22Rv1 (cell line): Measurements from ENCODE around the gene TYMS.

Experiments
- CTCF ChIP-seq: fragments of 450-650 bp; IDR thresholded peaks from 2 replicates; pipeline ENCODE4 v1.5.1; 2017; ENCODE audit warnings: mild to moderate bottlenecking
- ZFX ChIP-seq: fragments of 450-650 bp; IDR thresholded peaks from 2 replicates; pipeline ENCODE4 v1.6.1; 2017; ENCODE audit warnings: antibody characterized with exemption, borderline replicate concordance

- TF ChIP-seq CTCF (no peak; the same call in 1 of the 2 replicates), ZFX (no peak)
These were observed at the start of gene TYMS for GRCh38 chr18:657311-658000.
